Measurements from ENCODE around the gene KCNJ6. TPM values are rescaled to one million over a fixed set of nuclear protein-coding genes. Genes with fewer than 3 reads are reported as not detected.

The KCNJ6 gene
- total RNA-seq, 1 donor from 2014 or later: 2.6 TPM

DNA sequence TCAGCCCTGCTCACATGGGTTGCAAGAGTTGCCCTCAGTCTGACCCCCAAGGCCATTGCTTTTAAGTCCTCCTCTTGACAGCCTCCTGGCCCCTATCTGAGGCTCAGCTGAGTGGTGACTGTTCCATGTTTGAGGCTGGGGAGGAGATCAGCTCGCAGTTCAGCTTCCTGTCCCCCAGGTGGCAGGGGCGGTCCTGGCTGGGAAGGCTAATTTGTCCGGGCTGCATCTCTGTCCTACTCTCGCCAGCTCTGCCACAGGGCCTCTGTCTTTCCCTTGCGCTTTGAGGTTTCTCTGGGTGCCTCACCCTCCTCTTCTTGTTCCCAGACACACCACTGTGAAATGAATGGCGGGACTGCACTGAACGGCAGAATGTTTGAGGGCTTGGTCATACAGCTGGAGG lies 157.3 kb downstream of the KCNJ6 start:
- Mint-ChIP-seq H3K36me3 (ENCODE audit: low read depth, unreplicated experiment) (peaks cover 2% of the 10 kb centered on the region), H3K4me3 (ENCODE audit: unreplicated experiment) (no peak overlapping the region), H3K27ac (ENCODE audit: unreplicated experiment) (no peak overlapping the region), H3K9me3 (ENCODE audit: unreplicated experiment) (no peaks in the 10 kb centered on the region), H3K27me3 (ENCODE audit: low read depth, unreplicated experiment) (peaks cover 17% of the 10 kb centered on the region), H3K4me1 (ENCODE audit: low read depth, unreplicated experiment) (peaks cover 7% of the 10 kb centered on the region)
- Histone ChIP-seq H3K4me1 (ENCODE audit: insufficient read depth, low read length) (peaks cover 1% of the 10 kb centered on the region), H3K36me3 (ENCODE audit: insufficient read depth, low read length) (no peaks in the 10 kb centered on the region), H3K9ac (ENCODE audit: low read length) (no peak overlapping the region), H3K9me3 (ENCODE audit: insufficient read depth, low read depth, low read length) (no peaks in the 10 kb centered on the region), H3K27me3 (ENCODE audit: insufficient read depth, low read length) (peaks cover 15% of the 10 kb centered on the region), H3K27ac (ENCODE audit: low read depth, low read length) (no peak overlapping the region), H3K79me2 (ENCODE audit: insufficient read depth, low read length) (no peaks in the 10 kb centered on the region), H3K4me3 (ENCODE audit: insufficient read depth, low read depth, low read length) (no peak overlapping the region), H2AFZ (ENCODE audit: low read depth, low read length) (peak overlapping the region; percentile 34), H3K4me2 (ENCODE audit: low read length) (no peak overlapping the region), H4K20me1 (ENCODE audit: insufficient read depth, low read length) (no peaks in the 10 kb centered on the region)
- DNase-seq (ENCODE audit: low read depth) (peak; percentile 34), FAIRE-seq (no peak)
- TF ChIP-seq, protein P1, sequence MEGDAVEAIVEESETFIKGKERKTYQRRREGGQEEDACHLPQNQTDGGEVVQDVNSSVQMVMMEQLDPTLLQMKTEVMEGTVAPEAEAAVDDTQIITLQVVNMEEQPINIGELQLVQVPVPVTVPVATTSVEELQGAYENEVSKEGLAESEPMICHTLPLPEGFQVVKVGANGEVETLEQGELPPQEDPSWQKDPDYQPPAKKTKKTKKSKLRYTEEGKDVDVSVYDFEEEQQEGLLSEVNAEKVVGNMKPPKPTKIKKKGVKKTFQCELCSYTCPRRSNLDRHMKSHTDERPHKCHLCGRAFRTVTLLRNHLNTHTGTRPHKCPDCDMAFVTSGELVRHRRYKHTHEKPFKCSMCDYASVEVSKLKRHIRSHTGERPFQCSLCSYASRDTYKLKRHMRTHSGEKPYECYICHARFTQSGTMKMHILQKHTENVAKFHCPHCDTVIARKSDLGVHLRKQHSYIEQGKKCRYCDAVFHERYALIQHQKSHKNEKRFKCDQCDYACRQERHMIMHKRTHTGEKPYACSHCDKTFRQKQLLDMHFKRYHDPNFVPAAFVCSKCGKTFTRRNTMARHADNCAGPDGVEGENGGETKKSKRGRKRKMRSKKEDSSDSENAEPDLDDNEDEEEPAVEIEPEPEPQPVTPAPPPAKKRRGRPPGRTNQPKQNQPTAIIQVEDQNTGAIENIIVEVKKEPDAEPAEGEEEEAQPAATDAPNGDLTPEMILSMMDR (IDR thresholded peaks at IDR 0.05; ENCODE audit: insufficient read depth, low read depth, low read length): peak; percentile 56
- no peak for TF ChIP-seq EZH2 (IDR thresholded peaks at IDR 0.05; ENCODE audit: insufficient read depth, low read length)

DNA sequence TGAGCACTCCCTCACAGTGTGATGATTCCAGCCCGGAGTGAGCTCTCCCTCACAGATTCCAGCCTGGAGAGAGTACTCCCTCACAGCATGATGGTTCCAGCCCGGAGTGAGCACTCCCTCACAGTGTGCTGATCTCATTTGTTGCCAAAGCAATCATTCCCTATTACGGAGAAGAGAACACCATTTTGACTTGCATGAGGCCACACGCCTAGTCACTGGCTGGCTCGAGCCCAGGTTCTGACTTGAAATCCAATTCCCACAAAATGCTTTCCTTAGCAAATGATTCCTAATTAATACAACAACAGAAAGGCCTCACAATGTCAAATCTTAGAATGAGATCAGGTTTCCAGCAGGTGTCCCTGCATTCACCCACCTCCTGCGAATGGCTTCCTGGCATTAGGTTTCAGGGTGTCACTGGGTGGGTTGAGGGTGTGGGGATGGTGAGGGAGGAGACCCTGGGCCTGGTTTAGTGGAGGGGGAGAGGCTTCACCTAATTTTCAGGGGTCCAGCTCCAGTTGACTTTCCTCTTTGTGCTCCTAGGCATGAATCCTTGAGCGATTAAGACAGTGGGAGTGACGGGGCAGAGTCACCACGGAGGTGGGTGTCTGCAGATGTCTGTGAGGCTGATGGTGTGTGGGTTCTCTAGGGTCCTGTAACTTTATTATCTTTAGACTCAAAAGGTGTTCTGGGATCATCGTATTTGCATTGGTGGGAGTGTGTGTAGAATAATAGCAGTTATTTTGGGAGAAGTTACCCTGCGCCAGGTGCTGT lies 158.5 kb downstream of the KCNJ6 start:
- Histone ChIP-seq H3K9ac (ENCODE audit: low read length) (no peak overlapping the region), H3K4me1 (ENCODE audit: insufficient read depth, low read length) (no peaks in the 10 kb centered on the region), H3K36me3 (ENCODE audit: insufficient read depth, low read length) (no peaks in the 10 kb centered on the region), H3K4me2 (ENCODE audit: low read length) (no peak overlapping the region), H3K4me3 (ENCODE audit: insufficient read depth, low read depth, low read length) (no peak overlapping the region), H3K27ac (ENCODE audit: low read depth, low read length) (no peak overlapping the region), H3K79me2 (ENCODE audit: insufficient read depth, low read length) (no peaks in the 10 kb centered on the region), H4K20me1 (ENCODE audit: insufficient read depth, low read length) (no peaks in the 10 kb centered on the region), H3K27me3 (ENCODE audit: insufficient read depth, low read length) (peaks cover 24% of the 10 kb centered on the region), H2AFZ (ENCODE audit: low read depth, low read length) (no peak overlapping the region), H3K9me3 (ENCODE audit: insufficient read depth, low read depth, low read length) (no peaks in the 10 kb centered on the region)
- Mint-ChIP-seq H3K36me3 (ENCODE audit: low read depth, unreplicated experiment) (peaks cover 2% of the 10 kb centered on the region), H3K27ac (ENCODE audit: unreplicated experiment) (no peak overlapping the region), H3K9me3 (ENCODE audit: unreplicated experiment) (no peaks in the 10 kb centered on the region), H3K4me1 (ENCODE audit: low read depth, unreplicated experiment) (peaks cover 3% of the 10 kb centered on the region), H3K4me3 (ENCODE audit: unreplicated experiment) (no peak overlapping the region), H3K27me3 (ENCODE audit: low read depth, unreplicated experiment) (peaks cover 21% of the 10 kb centered on the region)
- FAIRE-seq: no peak
- no peak for TF ChIP-seq EZH2 (IDR thresholded peaks at IDR 0.05; ENCODE audit: insufficient read depth, low read length)
- TF ChIP-seq, protein P1 (IDR thresholded peaks at IDR 0.05; ENCODE audit: insufficient read depth, low read depth, low read length): no peak
- no peak for DNase-seq (ENCODE audit: low read depth)

DNA sequence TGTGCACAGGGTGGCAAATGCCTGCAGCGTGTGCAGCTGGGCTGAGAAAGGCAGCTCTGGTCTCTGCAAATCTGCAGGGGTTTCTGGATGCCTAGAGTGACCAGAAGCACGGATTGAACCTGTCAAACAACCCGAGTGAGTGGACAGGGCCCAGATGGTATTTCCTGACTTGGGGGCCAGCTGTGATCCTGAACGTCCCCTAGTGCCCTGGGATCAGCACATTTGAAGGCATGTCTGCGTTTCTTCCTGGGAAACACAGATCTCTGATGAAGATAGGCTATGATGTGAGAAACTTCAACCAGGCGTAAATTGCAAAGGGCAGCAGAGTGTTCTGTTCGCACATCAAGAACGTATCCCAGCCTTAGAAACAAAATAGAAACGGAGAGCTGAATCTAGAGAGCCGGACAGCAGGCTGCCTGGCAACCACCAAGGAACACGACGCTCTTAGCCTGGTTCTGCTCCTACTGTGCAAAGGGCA lies 163.1 kb downstream of the KCNJ6 start:
- DNase-seq (ENCODE audit: low read depth) (no peak), FAIRE-seq (no peak)
- Mint-ChIP-seq H3K9me3 (ENCODE audit: unreplicated experiment) (peaks cover 5% of the 10 kb centered on the region), H3K4me3 (ENCODE audit: unreplicated experiment) (no peak overlapping the region), H3K27ac (ENCODE audit: unreplicated experiment) (no peak overlapping the region), H3K27me3 (ENCODE audit: low read depth, unreplicated experiment) (peaks cover 21% of the 10 kb centered on the region), H3K4me1 (ENCODE audit: low read depth, unreplicated experiment) (peaks cover 14% of the 10 kb centered on the region), H3K36me3 (ENCODE audit: low read depth, unreplicated experiment) (peaks cover 2% of the 10 kb centered on the region)
- Histone ChIP-seq H4K20me1 (ENCODE audit: insufficient read depth, low read length) (no peaks in the 10 kb centered on the region), H3K4me3 (ENCODE audit: insufficient read depth, low read depth, low read length) (no peak overlapping the region), H3K4me1 (ENCODE audit: insufficient read depth, low read length) (peaks cover 4% of the 10 kb centered on the region), H3K9ac (ENCODE audit: low read length) (no peak overlapping the region), H3K27ac (ENCODE audit: low read depth, low read length) (no peak overlapping the region), H2AFZ (ENCODE audit: low read depth, low read length) (no peak overlapping the region), H3K36me3 (ENCODE audit: insufficient read depth, low read length) (no peaks in the 10 kb centered on the region), H3K27me3 (ENCODE audit: insufficient read depth, low read length) (peaks cover 33% of the 10 kb centered on the region), H3K79me2 (ENCODE audit: insufficient read depth, low read length) (no peaks in the 10 kb centered on the region), H3K4me2 (ENCODE audit: low read length) (no peak overlapping the region), H3K9me3 (ENCODE audit: insufficient read depth, low read depth, low read length) (no peaks in the 10 kb centered on the region)
- no peak for TF ChIP-seq EZH2 (IDR thresholded peaks at IDR 0.05; ENCODE audit: insufficient read depth, low read length)
- TF ChIP-seq, protein P1 (IDR thresholded peaks at IDR 0.05; ENCODE audit: insufficient read depth, low read depth, low read length): no peak

All from astrocyte (in vitro differentiated cells and primary cell).